ENCODE measurements around the gene ABCA7. TPM values are rescaled to one million over a fixed set of nuclear protein-coding genes. Genes with fewer than 3 reads are reported as not detected.

Gene ABCA7
- total and polyA plus RNA-seq, 2 of the 13 experiments (the other 11 are each of a cell fraction or from before 2014, with no cell fraction given), result 4.4 to 32.4 TPM

DNA sequence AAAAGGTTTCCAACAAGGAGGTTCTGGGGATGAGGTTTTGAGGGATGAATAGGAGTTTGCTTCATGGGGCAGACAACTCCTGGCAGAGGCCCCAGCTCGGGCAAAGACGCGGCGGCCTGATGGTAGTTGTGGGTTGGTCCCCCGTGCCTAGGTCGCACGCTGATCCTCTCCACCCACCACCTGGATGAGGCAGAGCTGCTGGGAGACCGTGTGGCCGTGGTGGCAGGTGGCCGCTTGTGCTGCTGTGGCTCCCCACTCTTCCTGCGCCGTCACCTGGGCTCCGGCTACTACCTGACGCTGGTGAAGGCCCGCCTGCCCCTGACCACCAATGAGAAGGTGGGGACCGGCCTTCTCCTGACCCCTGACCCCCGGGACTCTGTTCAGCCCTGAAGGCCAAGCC lies 11.9 kb downstream of the ABCA7 start (continued):
- 0 out of 2 replicates have a peak, but pooled peaks have one; percentile 40 for TF ChIP-seq ARHGAP35 (CRISPR knock-in tag; IDR thresholded peaks at IDR 0.05; ENCODE audit: borderline replicate concordance)
- 0 out of 2 replicates have a peak, but pooled peaks have one; percentile 1 for TF ChIP-seq KDM5B (CRISPR knock-in tag; IDR thresholded peaks at IDR 0.05; ENCODE audit: borderline replicate concordance)
- TF ChIP-seq ZBED4 (CRISPR knock-in tag; IDR thresholded peaks at IDR 0.05; ENCODE audit: borderline replicate concordance), result 0 out of 2 replicates have a peak, but pooled peaks have one; percentile 2
- TF ChIP-seq TBP (CRISPR knock-in tag; IDR thresholded peaks at IDR 0.05), result no peak
- 0 out of 2 replicates have a peak, but pooled peaks have one; percentile 2 for TF ChIP-seq PRDM10 (CRISPR knock-in tag; IDR thresholded peaks at IDR 0.05; ENCODE audit: low read depth)
- TF ChIP-seq ISX (CRISPR knock-in tag; conservative IDR thresholded peaks at IDR 0.05), result no peak
- TF ChIP-seq, protein P1, sequence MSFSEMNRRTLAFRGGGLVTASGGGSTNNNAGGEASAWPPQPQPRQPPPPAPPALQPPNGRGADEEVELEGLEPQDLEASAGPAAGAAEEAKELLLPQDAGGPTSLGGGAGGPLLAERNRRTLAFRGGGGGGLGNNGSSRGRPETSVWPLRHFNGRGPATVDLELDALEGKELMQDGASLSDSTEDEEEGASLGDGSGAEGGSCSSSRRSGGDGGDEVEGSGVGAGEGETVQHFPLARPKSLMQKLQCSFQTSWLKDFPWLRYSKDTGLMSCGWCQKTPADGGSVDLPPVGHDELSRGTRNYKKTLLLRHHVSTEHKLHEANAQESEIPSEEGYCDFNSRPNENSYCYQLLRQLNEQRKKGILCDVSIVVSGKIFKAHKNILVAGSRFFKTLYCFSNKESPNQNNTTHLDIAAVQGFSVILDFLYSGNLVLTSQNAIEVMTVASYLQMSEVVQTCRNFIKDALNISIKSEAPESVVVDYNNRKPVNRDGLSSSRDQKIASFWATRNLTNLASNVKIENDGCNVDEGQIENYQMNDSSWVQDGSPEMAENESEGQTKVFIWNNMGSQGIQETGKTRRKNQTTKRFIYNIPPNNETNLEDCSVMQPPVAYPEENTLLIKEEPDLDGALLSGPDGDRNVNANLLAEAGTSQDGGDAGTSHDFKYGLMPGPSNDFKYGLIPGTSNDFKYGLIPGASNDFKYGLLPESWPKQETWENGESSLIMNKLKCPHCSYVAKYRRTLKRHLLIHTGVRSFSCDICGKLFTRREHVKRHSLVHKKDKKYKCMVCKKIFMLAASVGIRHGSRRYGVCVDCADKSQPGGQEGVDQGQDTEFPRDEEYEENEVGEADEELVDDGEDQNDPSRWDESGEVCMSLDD (CRISPR knock-in tag; IDR thresholded peaks at IDR 0.05; ENCODE audit: borderline replicate concordance), result no peak
- TF ChIP-seq MXD4 (CRISPR knock-in tag; IDR thresholded peaks at IDR 0.05), result peak; percentile 2; the same call in 1 of the 2 replicates
- peak; percentile 64; the same call in 1 of the 2 replicates for TF ChIP-seq ZNF263 (CRISPR knock-in tag; IDR thresholded peaks at IDR 0.05)
- TF ChIP-seq MYC (CRISPR knock-in tag; IDR thresholded peaks at IDR 0.05; ENCODE audit: borderline replicate concordance), result no peak
- no peak for TF ChIP-seq ZIK1 (CRISPR knock-in tag; IDR thresholded peaks at IDR 0.05; ENCODE audit: borderline replicate concordance, low read depth)
- peak; percentile 23; the same call in 1 of the 2 replicates for TF ChIP-seq RBFOX2 (IDR thresholded peaks at IDR 0.05; ENCODE audit: low read depth, low read length)
- TF ChIP-seq FOXO1 (CRISPR knock-in tag; IDR thresholded peaks at IDR 0.05), result 0 out of 2 replicates have a peak, but pooled peaks have one; percentile 2

Measured in HepG2 (cell line).